Measurements from ENCODE around the gene DMPK.

DMPK gene

GRCh38 chr19:45782820-45783785 is 813 bp upstream of the DMPK start:
- no peak for DNase-seq

GRCh38 chr19:45781214-45782161 is 802 bp downstream of the DMPK start:
- no peak for DNase-seq

- DNase-seq = no peak
Measured at GRCh38 chr19:45780448-45781213, 1.7 kb downstream of the DMPK start.

- DNase-seq = no peak
Measured at GRCh38 chr19:45780146-45780447, 2.2 kb downstream of the DMPK start.

GRCh38 chr19:45779231-45780145 is 2.8 kb downstream of the DMPK start:
- DNase-seq = peak; percentile 75 to 86

GRCh38 chr19:45778010-45778661 is 4.2 kb downstream of the DMPK start:
- DNase-seq = no peak

GRCh38 chr19:45777395-45777961 is 4.8 kb downstream of the DMPK start:
- DNase-seq = no peak

GRCh38 chr19:45774765-45775164 is 7.5 kb downstream of the DMPK start:
- DNase-seq = no peak

- no peak for DNase-seq
Measured at GRCh38 chr19:45773384-45773783, 8.9 kb downstream of the DMPK start.

GRCh38 chr19:45772912-45773311 is 9.4 kb downstream of the DMPK start:
- no peak for DNase-seq

GRCh38 chr19:45772130-45772840 is 10.0 kb downstream of the DMPK start:
- DNase-seq = no peak

- DNase-seq = no peak
Measured at GRCh38 chr19:45771311-45771933, 10.9 kb downstream of the DMPK start.

- peak; percentile 87 to 91 for DNase-seq
Measured at GRCh38 chr19:45770192-45771101, 11.8 kb downstream of the DMPK start.

- no peak for DNase-seq
Measured at GRCh38 chr19:45769821-45770191, 12.5 kb downstream of the DMPK start.

GRCh38 chr19:45768984-45769782 is 13.1 kb downstream of the DMPK start, which contains the start of gene SIX5:
Gene SIX5 (minus strand): TSS chr19:45769252. CDS start chr19:45768844, 408 bp downstream.
- DNase-seq = peak; percentile 90 to 94

GRCh38 chr19:45768655-45768983 is 13.7 kb downstream of the DMPK start:
- peak; percentile 21 to 37 for DNase-seq

- DNase-seq = peak in 1 of 2 experiments; percentile 25
Measured at GRCh38 chr19:45767881-45768654, 14.2 kb downstream of the DMPK start.

Data from stimulated activated CD4-positive, alpha-beta T cell treated with anti-CD3 and anti-CD28 coated beads, Interleukin-4, amount 100 ng/mL, for 4 hours (primary cell).